GM21528 (cell line): ENCODE measurements around the gene EHBP1.
"Not testable (repeated sequence)": the region's sequence is repeated elsewhere in the genome, so short reads cannot be mapped to it uniquely, and the experiment has no call there.

Experiments
- ATAC-seq: cut with Tn5 transposase; IDR thresholded peaks from one replicate; pipeline ENCODE4 v1.9.1; 2021; ENCODE audit warnings: mild to moderate bottlenecking, moderate library complexity; ENCODE audit not compliant: unreplicated experiment, low FRiP score

Gene EHBP1

GRCh38 chr2:62731275-62731674 is 25.8 kb downstream of the EHBP1 start:
- ATAC-seq, result no peak

- ATAC-seq, result no peak
Observed at GRCh38 chr2:62732262-62732777, 26.8 kb downstream of the EHBP1 start.

GRCh38 chr2:62733546-62733945 is 28.0 kb downstream of the EHBP1 start:
- no peak for ATAC-seq

GRCh38 chr2:62736899-62737559 is 31.5 kb downstream of the EHBP1 start:
- no peak for ATAC-seq

GRCh38 chr2:62738981-62739936 is 33.7 kb downstream of the EHBP1 start:
- ATAC-seq, result no peak

- ATAC-seq, result no peak
Observed at GRCh38 chr2:62740221-62740620, 34.7 kb downstream of the EHBP1 start.

GRCh38 chr2:62741127-62741526 is 35.6 kb downstream of the EHBP1 start:
- no peak for ATAC-seq

- ATAC-seq, result no peak
Observed at GRCh38 chr2:62741954-62742722, 36.6 kb downstream of the EHBP1 start.

- no peak for ATAC-seq
Observed at GRCh38 chr2:62743506-62743905, 38.0 kb downstream of the EHBP1 start.

- no peak for ATAC-seq
Observed at GRCh38 chr2:62744603-62745002, 39.1 kb downstream of the EHBP1 start.

GRCh38 chr2:62745891-62746481 is 40.5 kb downstream of the EHBP1 start:
- ATAC-seq, result no peak

GRCh38 chr2:62747169-62747568 is 41.7 kb downstream of the EHBP1 start:
- no peak for ATAC-seq

GRCh38 chr2:62747876-62748275 is 42.4 kb downstream of the EHBP1 start:
- no peak for ATAC-seq

- not testable (repeated sequence) for ATAC-seq
Observed at GRCh38 chr2:62749111-62749510, 43.6 kb downstream of the EHBP1 start.

- no peak for ATAC-seq
Observed at GRCh38 chr2:62757029-62757428, 51.5 kb downstream of the EHBP1 start.

GRCh38 chr2:62760026-62760425 is 54.5 kb downstream of the EHBP1 start:
- ATAC-seq, result no peak

GRCh38 chr2:62760555-62760954 is 55.0 kb downstream of the EHBP1 start:
- no peak for ATAC-seq

GRCh38 chr2:62765619-62766376 is 60.3 kb downstream of the EHBP1 start:
- no peak for ATAC-seq

GRCh38 chr2:62768615-62769014 is 63.1 kb downstream of the EHBP1 start:
- ATAC-seq, result no peak

GRCh38 chr2:62770629-62771028 is 65.1 kb downstream of the EHBP1 start:
- no peak for ATAC-seq
